Left ventricle myocardium superior (tissue), 1 donor: ENCODE data around the gene EDARADD. TPM values are rescaled to one million over a fixed set of nuclear protein-coding genes. Genes with fewer than 3 reads are reported as not detected.
"Not testable (repeated sequence)": the region's sequence is repeated elsewhere in the genome, so short reads cannot be mapped to it uniquely, and the experiment has no call there.

ENCODE experiments used
- ATAC-seq: fragments of 200-7000 bp; cut with Tn5 transposase; one replicate; pipeline ENCODE4 v1.9.1; 2020; ENCODE audit warnings: mild to moderate bottlenecking, moderate library complexity
- DNase-seq: peaks from one replicate; pipeline ENCODE4 v3.0.0-alpha.2; 2020
- intact Hi-C: fragments of 100-400 bp; cut with micrococcal nuclease; formaldehyde crosslinking; loops from one replicate; pipeline ENCODE4 v1.11.0; 2022
- total RNA-seq: library from RNA; stranded (reverse); fragmentation: NEBNext Ultra II Directional; extraction: Animal tissue kit (Norgen Biotek cat#: 25700); gene quantifications from one replicate; pipeline ENCODE4 v1.2.1, GENCODE V29; 2021
- donor health status: DM: no; HTN: yes; CAD: no; lungs with severe emphysema.

EDARADD gene
- total RNA-seq, 1 donor from 2014 or later: 3.0 TPM

GRCh38 chr1:236471653-236472052 is 77.6 kb downstream of the EDARADD start:
- intact Hi-C loops: no loop called here

GRCh38 chr1:236472850-236473788 is 79.0 kb downstream of the EDARADD start:
- intact Hi-C loops: no loop called here
- peak; percentile 35 for ATAC-seq
- no peak for DNase-seq

More at GRCh38 chr1:236471653-236472052, 77.6 kb downstream of the EDARADD start:
- DNase-seq (no peak), ATAC-seq (peak; percentile 62)

DNA sequence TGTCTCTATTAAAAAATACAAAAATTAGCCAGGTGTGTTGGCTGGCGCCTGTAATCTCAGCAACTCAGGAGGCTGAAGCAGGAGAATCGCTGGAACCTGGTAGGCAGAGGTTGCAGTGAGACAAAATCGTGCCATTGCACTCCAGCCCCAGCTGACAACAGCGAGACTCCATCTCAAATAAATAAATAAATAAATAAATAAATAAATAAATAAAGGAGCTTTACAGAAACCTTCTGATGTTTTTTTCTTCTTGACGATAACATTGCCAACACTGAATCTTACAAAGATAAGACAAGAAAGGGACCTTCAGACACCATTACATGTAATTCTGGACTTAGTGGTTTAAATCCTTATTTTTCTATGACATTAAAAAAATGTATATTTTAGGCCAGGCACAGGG is 81.9 kb downstream of the EDARADD start:
- intact Hi-C loops: no loop called here
- DNase-seq (no peak), ATAC-seq (no peak)

DNA sequence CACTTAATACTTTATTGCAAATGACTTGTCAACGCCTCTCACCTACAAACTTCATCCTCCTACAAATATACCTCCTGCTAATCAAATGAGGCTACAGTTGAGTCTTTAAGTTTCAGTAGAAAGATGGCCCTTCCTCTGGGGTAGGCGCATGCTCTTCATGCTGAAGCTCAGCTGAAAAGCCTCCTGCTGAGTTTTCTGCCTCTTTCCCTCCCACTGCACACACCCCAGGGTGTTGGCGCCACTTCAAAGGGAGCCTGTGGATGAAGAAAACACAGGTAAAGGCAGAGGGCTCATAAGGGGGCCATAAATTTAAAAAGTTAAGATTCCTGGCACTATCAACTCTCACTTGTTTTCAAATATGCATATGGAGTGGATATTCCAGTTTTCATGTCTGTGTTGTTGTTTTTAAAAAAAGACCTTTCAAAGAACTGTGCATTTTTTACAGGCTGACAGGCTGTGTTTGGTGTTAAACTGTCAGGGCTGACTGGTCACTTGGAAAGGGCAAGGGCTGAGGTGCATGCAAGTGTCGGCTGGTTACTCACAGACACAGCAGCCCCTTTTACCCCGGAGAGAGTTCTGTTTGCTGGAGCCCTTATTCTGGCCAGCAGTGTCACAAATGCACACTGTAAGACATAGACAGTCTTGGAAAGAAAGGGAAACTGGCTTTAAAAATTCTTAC is 86.8 kb downstream of the EDARADD start:
- DNase-seq: no peak
- intact Hi-C loops: no loop called here
- no peak for ATAC-seq

GRCh38 chr1:236484310-236484971 is 90.4 kb downstream of the EDARADD start:
- ATAC-seq (no peak), DNase-seq (no peak)
- intact Hi-C loops: no loop called here

DNA sequence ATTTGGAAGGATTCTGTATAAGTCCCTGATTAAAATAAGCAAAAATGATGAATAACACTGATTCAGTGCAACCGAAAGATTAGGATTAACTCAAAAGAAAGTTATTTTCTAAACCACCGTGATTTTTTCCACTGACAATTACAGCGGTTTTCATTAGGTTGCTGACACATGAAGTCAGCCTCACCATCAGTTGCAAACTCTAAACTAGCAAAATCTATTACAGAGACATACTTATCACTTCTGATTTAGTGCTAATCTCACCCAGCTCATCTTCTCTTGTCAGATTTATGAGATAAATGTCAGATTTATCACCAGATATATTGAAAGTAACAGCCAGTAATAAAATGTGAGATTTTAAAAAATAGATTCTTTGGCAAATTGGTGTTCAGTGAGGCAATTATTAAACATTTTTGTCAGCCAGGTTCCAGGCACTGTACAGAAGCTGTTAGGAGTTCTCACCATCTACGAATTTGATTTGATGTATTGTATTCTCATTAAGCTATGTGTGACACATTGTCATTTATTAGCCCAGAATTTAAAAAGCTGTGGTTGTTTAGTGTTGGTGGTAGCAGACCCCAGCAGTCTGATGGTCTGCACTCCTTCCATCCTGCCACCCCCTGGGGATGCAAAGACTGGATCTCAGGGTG is 92.4 kb downstream of the EDARADD start:
- no peak for DNase-seq
- intact Hi-C loops: no loop called here
- ATAC-seq: no peak

DNA sequence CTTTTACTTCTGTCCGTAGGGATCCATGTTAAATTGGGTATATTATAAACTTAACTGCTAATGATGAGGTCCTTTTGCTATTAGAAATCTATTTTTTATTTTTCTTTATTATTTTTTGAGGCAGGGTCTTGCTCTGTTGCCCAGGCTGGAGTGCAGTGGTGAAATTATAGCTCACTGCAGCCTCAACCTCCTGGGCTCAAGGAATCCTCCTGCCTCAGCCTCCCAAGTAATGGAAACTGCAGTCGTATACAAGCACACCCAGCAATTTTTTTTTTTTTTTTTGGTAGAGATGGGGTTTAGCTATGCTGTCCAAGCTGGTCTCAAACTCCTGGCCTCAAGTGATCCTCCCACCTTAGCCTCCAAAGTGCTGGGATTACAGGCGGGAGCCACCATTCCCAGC is 95.1 kb downstream of the EDARADD start:
- DNase-seq, intact Hi-C loops, ATAC-seq: not testable (repeated sequence)

GRCh38 chr1:236489710-236490377 is 95.8 kb downstream of the EDARADD start:
- peak; percentile 47 for ATAC-seq
- DNase-seq: peak; percentile 35
- intact Hi-C loops: loop anchor here (10.0 kb wide), 1 partner anchor 385 kb away; no protein-coding TSS in a partner anchor

- DNase-seq (no peak), ATAC-seq (no peak)
- intact Hi-C loops: loop anchor here (10.0 kb wide), 1 partner anchor 387 kb away; no protein-coding TSS in a partner anchor
Observed at GRCh38 chr1:236491469-236492136, 97.5 kb downstream of the EDARADD start.

GRCh38 chr1:236492378-236492777 is 98.3 kb downstream of the EDARADD start:
- intact Hi-C loops: loop anchor here (10.0 kb wide), 1 partner anchor 388 kb away; no protein-coding TSS in a partner anchor
- DNase-seq (no peak), ATAC-seq (no peak)

DNA sequence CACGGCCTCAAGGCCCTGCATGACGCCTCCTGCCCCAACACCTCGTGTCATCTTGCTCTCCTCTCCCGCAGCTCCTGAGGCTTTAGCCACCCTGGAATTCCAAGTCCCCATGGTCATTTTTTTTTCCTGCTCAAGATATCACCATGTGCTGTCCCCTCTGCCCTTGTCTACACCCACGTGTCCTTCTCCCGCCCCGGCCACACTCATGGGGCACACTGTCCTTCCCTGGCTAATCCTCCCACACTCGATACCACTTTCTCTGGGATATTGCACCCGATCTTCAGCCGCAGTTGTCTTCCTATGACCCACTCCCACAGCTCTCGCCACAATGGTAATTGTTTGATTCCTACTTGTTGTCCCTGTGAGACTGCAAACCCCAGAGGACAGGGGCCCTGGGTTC is 100.0 kb downstream of the EDARADD start:
- peak; percentile 51 for ATAC-seq
- intact Hi-C loops: loop anchor here (10.0 kb wide), 1 partner anchor 389 kb away; no protein-coding TSS in a partner anchor
- peak; percentile 40 for DNase-seq

- intact Hi-C loops: loop anchor here (10.0 kb wide), 1 partner anchor 390 kb away; no protein-coding TSS in a partner anchor
- ATAC-seq: peak; percentile 77
- no peak for DNase-seq
Observed at GRCh38 chr1:236494586-236495466, 100.7 kb downstream of the EDARADD start.

- ATAC-seq (peak; percentile 26), DNase-seq (no peak)
- intact Hi-C loops: loop anchor here (10.0 kb wide), 1 partner anchor 391 kb away; no protein-coding TSS in a partner anchor
Observed at GRCh38 chr1:236495467-236496112, 101.5 kb downstream of the EDARADD start.

DNA sequence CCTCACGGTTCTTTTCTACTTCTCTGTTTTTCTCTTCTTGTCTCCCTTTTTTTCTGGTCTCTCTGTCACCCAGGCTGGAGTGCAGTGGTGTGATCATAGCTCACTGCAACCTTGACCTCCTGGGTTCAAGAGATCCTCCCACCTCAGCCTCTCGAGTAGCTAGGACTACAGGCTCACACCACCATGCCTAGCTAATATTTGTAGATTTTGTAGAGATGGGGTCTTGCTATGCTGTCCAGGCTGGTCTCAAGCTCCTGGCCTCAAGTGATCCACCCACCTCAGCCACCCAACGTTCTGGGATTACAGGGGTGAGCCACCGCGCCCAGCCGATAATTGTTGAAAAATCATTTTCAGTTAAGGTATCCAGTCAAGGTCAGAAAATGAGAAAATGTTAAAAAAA is 103.8 kb downstream of the EDARADD start:
- intact Hi-C loops: loop anchor here (10.0 kb wide), 1 partner anchor 393 kb away; no protein-coding TSS in a partner anchor
- no peak for ATAC-seq
- DNase-seq: no peak

GRCh38 chr1:236501093-236501492 is 107.0 kb downstream of the EDARADD start:
- intact Hi-C loops: no loop called here
- ATAC-seq: no peak
- no peak for DNase-seq

DNA sequence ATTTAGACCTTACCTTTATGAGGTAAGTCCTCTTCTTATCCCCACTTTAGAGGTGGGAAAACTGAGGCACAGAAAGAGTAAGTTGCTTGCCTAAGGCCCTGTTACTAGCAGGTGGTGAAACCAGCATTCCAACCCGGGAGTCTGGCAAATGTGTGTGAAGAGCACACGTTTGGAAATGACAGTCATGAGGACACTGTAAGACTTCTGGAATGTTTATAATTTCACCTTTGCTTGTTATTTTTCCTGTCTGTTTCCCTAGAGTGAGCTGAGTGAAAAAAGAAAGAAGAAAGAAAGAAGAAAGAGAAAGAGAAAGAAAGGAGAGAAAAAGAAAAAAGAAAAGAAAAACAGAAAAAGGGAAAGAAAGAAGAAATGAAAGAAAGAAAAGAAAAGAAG is 108.5 kb downstream of the EDARADD start:
- ATAC-seq: no peak
- intact Hi-C loops: no loop called here

More for the DNA sequence above, 108.5 kb downstream of the EDARADD start:
- no peak for DNase-seq
